Measurements from ENCODE around the gene PPP1R1A. TPM values are rescaled to one million over a fixed set of nuclear protein-coding genes. Genes with fewer than 3 reads are reported as not detected.

The PPP1R1A gene
- total RNA-seq, 5 donors from 2014 or later (not counting 1 experiment from before 2014, with no cell fraction given), result not detected

GRCh38 chr12:54603872-54604271 is 15.4 kb upstream of the PPP1R1A start:
- no peak overlapping the region for H3K4me3 ChIP-seq (ENCODE audit: control insufficient read depth in 1 of 2, extremely low read depth in 1 of 2, low read length in 1 of 2)
- Mint-ChIP-seq H3K27me3 (peaks cover 3 to 25% of the 10 kb centered on the region in 2 donors), H3K4me3 (no peak overlapping the region), H3K4me1 (peaks cover 6 to 8% (median 8%) of the 10 kb centered on the region in 3 donors), H3K36me3 (no peaks in the 10 kb centered on the region), H3K27ac (no peak overlapping the region), H3K9me3 (no peaks in the 10 kb centered on the region)
- no peak for DNase-seq
- H3K4me1 ChIP-seq (ENCODE audit: control insufficient read depth in 1 of 2, extremely low read depth in 1 of 2, insufficient read depth in 2 of 2, low read length in 2 of 2), result no peaks in the 10 kb centered on the region
- CTCF ChIA-PET, result no interaction called here
- peaks cover 0 to 15% of the 10 kb centered on the region in 2 experiments for H3K27me3 ChIP-seq (replicated peaks in 1 of 2; ENCODE audit: control insufficient read depth in 2 of 2, extremely low read depth in 1 of 2, insufficient read depth in 2 of 2, low read length in 1 of 2)
- ATAC-seq (replicated peaks in 1 of 4), result no peak
- WGBS (ENCODE audit: insufficient coverage), result 60% methylated on average over 1 of the region's 5 CpGs
- H3K9me3 ChIP-seq, result no peaks in the 10 kb centered on the region
- no peak overlapping the region for H3K27ac ChIP-seq (ENCODE audit: low read length)
- POLR2A ChIA-PET, result no interaction called here
- H3K36me3 ChIP-seq (ENCODE audit: control insufficient read depth in 2 of 2, extremely low read depth in 1 of 2, insufficient read depth in 1 of 2, low read length in 1 of 2), result no peaks in the 10 kb centered on the region

GRCh38 chr12:54603173-54603814 is 14.8 kb upstream of the PPP1R1A start:
- Histone ChIP-seq H3K9me3 (no peaks in the 10 kb centered on the region), H3K4me1 (ENCODE audit: control insufficient read depth in 1 of 2, extremely low read depth in 1 of 2, insufficient read depth in 2 of 2, low read length in 2 of 2) (no peaks in the 10 kb centered on the region), H3K27me3 (replicated peaks in 1 of 2; ENCODE audit: control insufficient read depth in 2 of 2, extremely low read depth in 1 of 2, insufficient read depth in 2 of 2, low read length in 1 of 2) (peaks cover 0 to 11% of the 10 kb centered on the region in 2 experiments), H3K27ac (ENCODE audit: low read length) (no peak overlapping the region), H3K4me3 (ENCODE audit: control insufficient read depth in 1 of 2, extremely low read depth in 1 of 2, low read length in 1 of 2) (no peak overlapping the region), H3K36me3 (ENCODE audit: control insufficient read depth in 2 of 2, extremely low read depth in 1 of 2, insufficient read depth in 1 of 2, low read length in 1 of 2) (no peaks in the 10 kb centered on the region)
- Mint-ChIP-seq H3K36me3 (no peaks in the 10 kb centered on the region), H3K4me1 (peaks cover 6 to 8% (median 8%) of the 10 kb centered on the region in 3 donors), H3K4me3 (no peak overlapping the region), H3K27me3 (peaks cover 3 to 23% of the 10 kb centered on the region in 2 donors), H3K27ac (peak overlapping the region in 1 of 2 donors; percentile 16), H3K9me3 (no peaks in the 10 kb centered on the region)
- ATAC-seq (replicated peaks in 1 of 4) (peak; percentile 88 to 91 (median 90)), DNase-seq (peak; percentile 32 to 77 (median 56))
- ChIA-PET POLR2A (no interaction called here), CTCF (no interaction called here)
- 4% methylated on average over 5 of the region's 8 CpGs for WGBS (ENCODE audit: insufficient coverage)

DNA sequence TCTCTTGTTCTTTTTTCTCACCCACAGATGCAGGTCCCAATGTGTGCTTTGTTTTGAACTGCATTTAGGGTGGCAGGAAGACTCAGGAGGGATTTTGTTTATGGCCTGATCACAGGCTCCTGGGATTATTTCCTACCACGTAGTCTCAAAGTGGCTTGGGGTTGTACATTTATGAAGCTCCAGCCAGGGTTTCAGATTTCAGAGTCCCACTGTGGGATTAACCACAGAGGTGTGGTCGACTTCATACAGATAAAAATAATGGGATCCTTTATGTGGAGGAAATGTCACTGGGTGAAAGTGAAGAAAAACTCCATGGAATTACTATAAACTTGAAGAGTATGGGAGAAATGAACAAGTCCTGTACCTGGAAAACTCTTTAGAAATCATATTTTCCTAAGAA is 14.2 kb upstream of the PPP1R1A start:
- Mint-ChIP-seq H3K4me1 (peaks cover 6 to 8% (median 8%) of the 10 kb centered on the region in 3 donors), H3K27me3 (peaks cover 3 to 19% of the 10 kb centered on the region in 2 donors), H3K27ac (no peak overlapping the region), H3K36me3 (no peaks in the 10 kb centered on the region), H3K4me3 (no peak overlapping the region), H3K9me3 (no peaks in the 10 kb centered on the region)
- Histone ChIP-seq H3K27ac (ENCODE audit: low read length) (no peak overlapping the region), H3K36me3 (ENCODE audit: control insufficient read depth in 2 of 2, extremely low read depth in 1 of 2, insufficient read depth in 1 of 2, low read length in 1 of 2) (no peaks in the 10 kb centered on the region), H3K9me3 (no peaks in the 10 kb centered on the region), H3K4me1 (ENCODE audit: control insufficient read depth in 1 of 2, extremely low read depth in 1 of 2, insufficient read depth in 2 of 2, low read length in 2 of 2) (no peaks in the 10 kb centered on the region), H3K27me3 (replicated peaks in 1 of 2; ENCODE audit: control insufficient read depth in 2 of 2, extremely low read depth in 1 of 2, insufficient read depth in 2 of 2, low read length in 1 of 2) (peaks cover 0 to 6% of the 10 kb centered on the region in 2 experiments), H3K4me3 (ENCODE audit: control insufficient read depth in 1 of 2, extremely low read depth in 1 of 2, low read length in 1 of 2) (no peak overlapping the region)
- DNase-seq (no peak), ATAC-seq (replicated peaks in 1 of 4) (no peak)
- ChIA-PET POLR2A (no interaction called here), CTCF (no interaction called here)
- WGBS (ENCODE audit: insufficient coverage), result 86% methylated on average over 1 of the region's 2 CpGs

GRCh38 chr12:54601841-54602240 is 13.4 kb upstream of the PPP1R1A start:
- Mint-ChIP-seq H3K4me3 (no peak overlapping the region), H3K9me3 (no peaks in the 10 kb centered on the region), H3K27me3 (peaks cover 5 to 15% of the 10 kb centered on the region in 2 donors), H3K4me1 (peaks cover 6 to 13% (median 8%) of the 10 kb centered on the region in 3 donors), H3K27ac (no peak overlapping the region), H3K36me3 (no peaks in the 10 kb centered on the region)
- ChIA-PET POLR2A (no interaction called here), CTCF (no interaction called here)
- 67% methylated on average over 3 of the region's 4 CpGs for WGBS (ENCODE audit: insufficient coverage)
- Histone ChIP-seq H3K27me3 (replicated peaks in 1 of 2; ENCODE audit: control insufficient read depth in 2 of 2, extremely low read depth in 1 of 2, insufficient read depth in 2 of 2, low read length in 1 of 2) (peaks cover 0 to 6% of the 10 kb centered on the region in 2 experiments), H3K4me3 (ENCODE audit: control insufficient read depth in 1 of 2, extremely low read depth in 1 of 2, low read length in 1 of 2) (no peak overlapping the region), H3K4me1 (ENCODE audit: control insufficient read depth in 1 of 2, extremely low read depth in 1 of 2, insufficient read depth in 2 of 2, low read length in 2 of 2) (no peaks in the 10 kb centered on the region), H3K9me3 (no peaks in the 10 kb centered on the region), H3K27ac (ENCODE audit: low read length) (no peak overlapping the region), H3K36me3 (ENCODE audit: control insufficient read depth in 2 of 2, extremely low read depth in 1 of 2, insufficient read depth in 1 of 2, low read length in 1 of 2) (no peaks in the 10 kb centered on the region)
- ATAC-seq (replicated peaks in 1 of 4) (no peak), DNase-seq (no peak)

- Mint-ChIP-seq H3K4me1 (peaks cover 12 to 19% (median 13%) of the 10 kb centered on the region in 3 donors), H3K36me3 (no peaks in the 10 kb centered on the region), H3K27me3 (peaks cover 18 to 21% of the 10 kb centered on the region in 2 donors), H3K27ac (no peak overlapping the region), H3K9me3 (no peaks in the 10 kb centered on the region), H3K4me3 (no peak overlapping the region)
- DNase-seq (no peak), ATAC-seq (replicated peaks in 1 of 4) (no peak)
- Histone ChIP-seq H3K4me1 (ENCODE audit: control insufficient read depth in 1 of 2, extremely low read depth in 1 of 2, insufficient read depth in 2 of 2, low read length in 2 of 2) (peaks cover 0 to 4% of the 10 kb centered on the region in 2 experiments), H3K27me3 (replicated peaks in 1 of 2; ENCODE audit: control insufficient read depth in 2 of 2, extremely low read depth in 1 of 2, insufficient read depth in 2 of 2, low read length in 1 of 2) (peaks cover 0 to 17% of the 10 kb centered on the region in 2 experiments), H3K4me3 (ENCODE audit: control insufficient read depth in 1 of 2, extremely low read depth in 1 of 2, low read length in 1 of 2) (no peak overlapping the region), H3K9me3 (no peaks in the 10 kb centered on the region), H3K36me3 (ENCODE audit: control insufficient read depth in 2 of 2, extremely low read depth in 1 of 2, insufficient read depth in 1 of 2, low read length in 1 of 2) (no peaks in the 10 kb centered on the region), H3K27ac (ENCODE audit: low read length) (no peak overlapping the region)
- ChIA-PET CTCF (no interaction called here), POLR2A (no interaction called here)
- WGBS (ENCODE audit: insufficient coverage), result 90% methylated on average over 5 of the region's 5 CpGs
These were observed 10.5 kb upstream of the PPP1R1A start for GRCh38 chr12:54598970-54599369.

DNA sequence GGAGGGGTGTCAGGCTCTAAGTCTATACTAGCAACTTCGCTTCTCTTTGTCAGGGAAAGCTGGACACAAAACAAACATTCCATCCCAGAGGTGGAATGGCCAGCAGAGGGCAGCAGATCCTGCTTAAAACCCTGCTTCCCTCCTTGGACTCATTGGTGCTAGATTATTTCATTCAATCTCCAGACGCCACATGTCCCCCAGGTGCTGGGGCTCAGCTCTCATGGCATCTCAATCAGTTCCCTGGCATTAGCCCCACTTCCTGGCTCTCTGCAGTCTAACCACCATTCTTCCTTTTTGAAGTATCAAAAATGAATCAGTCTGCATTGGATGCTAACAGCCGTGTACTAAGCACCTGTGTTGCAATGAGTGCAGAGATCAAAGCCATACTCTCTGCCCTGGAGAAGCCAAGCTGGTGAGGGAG is 8.1 kb upstream of the PPP1R1A start:
- DNase-seq, result peak in 26 of 35 experiments; percentile 11 to 70 (median 32)
- Histone ChIP-seq H3K9me3 (no peaks in the 10 kb centered on the region), H3K4me3 (ENCODE audit: control insufficient read depth in 1 of 2, extremely low read depth in 1 of 2, low read length in 1 of 2) (no peak overlapping the region), H3K27ac (ENCODE audit: low read length) (no peak overlapping the region), H3K36me3 (ENCODE audit: control insufficient read depth in 2 of 2, extremely low read depth in 1 of 2, insufficient read depth in 1 of 2, low read length in 1 of 2) (no peaks in the 10 kb centered on the region), H3K27me3 (replicated peaks in 1 of 2; ENCODE audit: control insufficient read depth in 2 of 2, extremely low read depth in 1 of 2, insufficient read depth in 2 of 2, low read length in 1 of 2) (peaks cover 0 to 31% of the 10 kb centered on the region in 2 experiments), H3K4me1 (ENCODE audit: control insufficient read depth in 1 of 2, extremely low read depth in 1 of 2, insufficient read depth in 2 of 2, low read length in 2 of 2) (peaks cover 0 to 4% of the 10 kb centered on the region in 2 experiments)
- H3K4me1 Mint-ChIP-seq, result peaks cover 6 to 11% (median 6%) of the 10 kb centered on the region in 3 donors
- H3K4me3 Mint-ChIP-seq, result no peak overlapping the region
- 0% methylated on average over 2 of the region's 3 CpGs for WGBS (ENCODE audit: insufficient coverage)
- peaks cover 25% of the 10 kb centered on the region in 2 donors for H3K27me3 Mint-ChIP-seq
- ChIA-PET POLR2A (no interaction called here), CTCF (interaction anchor here (0.6 to 1.9 kb wide), 4 partner anchors 10 to 21 kb away, joined by 3 to 12 read pairs (median 4); no protein-coding TSS in a partner anchor)
- peak in 3 of 4 experiments; percentile 38 to 50 (median 46) for ATAC-seq (replicated peaks in 1 of 4)
- H3K9me3 Mint-ChIP-seq, result no peaks in the 10 kb centered on the region
- H3K27ac Mint-ChIP-seq, result no peak overlapping the region
- H3K36me3 Mint-ChIP-seq, result no peaks in the 10 kb centered on the region

Measured in T-cell (primary cell).